ENCODE data around the gene NPIPB6.

NPIPB6 gene

DNA sequence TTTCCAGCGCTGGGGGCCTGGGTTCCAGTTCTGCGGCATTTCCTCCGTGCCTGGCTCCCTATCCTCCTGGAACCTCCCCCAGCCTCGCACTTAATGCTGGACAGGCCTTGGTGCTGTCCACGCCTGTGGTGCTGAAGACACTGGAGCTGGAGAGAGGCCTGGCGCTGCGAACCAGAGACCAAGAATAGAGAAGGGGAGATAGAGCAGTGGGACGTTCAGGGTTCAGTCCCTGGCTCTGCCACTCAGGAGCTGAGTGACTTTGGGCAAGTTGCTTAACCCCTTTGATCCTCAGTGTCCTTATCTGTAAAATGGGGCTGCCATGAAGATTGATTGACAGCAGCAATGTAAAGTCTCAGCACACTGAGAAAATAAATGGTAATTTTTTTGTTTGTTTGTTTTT is 59.1 kb downstream of the NPIPB6 start:
- CTCF ChIA-PET, result interaction anchor here (1.3 kb wide), 1 partner anchor 12 kb away, joined by 4 read pairs; no protein-coding TSS in a partner anchor
- POLR2A ChIA-PET, result no interaction called here
- no peak for TF ChIP-seq CTCF (IDR thresholded peaks at IDR 0.05; ENCODE audit: control extremely low read depth, extremely low read depth, low read depth, missing control alignments)
- no peak for DNase-seq (ENCODE audit: extremely low spot score)

- DNase-seq (ENCODE audit: extremely low spot score), result no peak
- POLR2A ChIA-PET, result no interaction called here
- CTCF ChIA-PET, result no interaction called here
- TF ChIP-seq CTCF (IDR thresholded peaks at IDR 0.05; ENCODE audit: control extremely low read depth, extremely low read depth, low read depth, missing control alignments), result no peak
These were observed 60.2 kb downstream of the NPIPB6 start for GRCh38 chr16:28303132-28303531.

- TF ChIP-seq CTCF (IDR thresholded peaks at IDR 0.05; ENCODE audit: control extremely low read depth, extremely low read depth, low read depth, missing control alignments), result no peak
- POLR2A ChIA-PET, result no interaction called here
- no peak for DNase-seq (ENCODE audit: extremely low spot score)
- CTCF ChIA-PET, result interaction anchor here (1.0 to 1.3 kb wide), 2 partner anchors 15 to 23 kb away, joined by 3 to 4 read pairs; no protein-coding TSS in a partner anchor
These were observed 61.7 kb downstream of the NPIPB6 start for GRCh38 chr16:28301620-28302019.

GRCh38 chr16:28301154-28301553 is 62.2 kb downstream of the NPIPB6 start:
- DNase-seq (ENCODE audit: extremely low spot score), result no peak
- ChIA-PET CTCF (interaction anchor here (1.0 to 1.8 kb wide), 4 partner anchors 16 to 26 kb away, joined by 3 to 7 read pairs (median 4); no protein-coding TSS in a partner anchor), POLR2A (no interaction called here)
- TF ChIP-seq CTCF (IDR thresholded peaks at IDR 0.05; ENCODE audit: control extremely low read depth, extremely low read depth, low read depth, missing control alignments), result no peak

DNA sequence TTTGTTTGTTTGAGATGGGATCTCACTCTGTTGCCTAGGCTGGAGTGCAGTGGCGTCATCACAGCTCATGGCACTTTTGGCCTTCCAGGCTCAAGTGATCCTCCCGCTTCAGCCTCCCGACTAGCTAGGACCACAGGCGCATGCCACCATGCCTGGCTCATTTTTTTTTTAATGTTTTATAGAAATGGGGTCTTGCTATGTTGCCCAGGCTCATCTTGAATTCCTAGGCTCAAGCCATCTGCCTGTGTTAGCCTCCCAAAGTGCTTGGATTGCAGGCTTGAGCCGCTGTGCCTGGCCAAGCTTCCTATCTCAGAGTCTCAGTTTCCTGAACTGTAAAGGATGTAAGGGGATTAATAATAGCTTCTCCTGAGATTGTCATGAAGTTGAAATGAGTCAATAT is 63.0 kb downstream of the NPIPB6 start:
- POLR2A ChIA-PET, result no interaction called here
- CTCF ChIA-PET, result interaction anchor here (1.0 to 3.2 kb wide), 6 partner anchors 16 to 27 kb away, joined by 3 to 12 read pairs (median 4); no protein-coding TSS in a partner anchor
- no peak for DNase-seq (ENCODE audit: extremely low spot score)
- TF ChIP-seq CTCF (IDR thresholded peaks at IDR 0.05; ENCODE audit: control extremely low read depth, extremely low read depth, low read depth, missing control alignments), result no peak

- POLR2A ChIA-PET, result no interaction called here
- CTCF ChIA-PET, result interaction anchor here (1.3 to 3.2 kb wide), 2 partner anchors 11 to 18 kb away, joined by 4 to 12 read pairs; no protein-coding TSS in a partner anchor
- DNase-seq (ENCODE audit: extremely low spot score), result no peak
- TF ChIP-seq CTCF (IDR thresholded peaks at IDR 0.05; ENCODE audit: control extremely low read depth, extremely low read depth, low read depth, missing control alignments), result no peak
These were observed 64.8 kb downstream of the NPIPB6 start for GRCh38 chr16:28298511-28298878.

All from GM10248 (cell line).